Measurements from ENCODE around the gene WWTR1. TPM values are rescaled to one million over a fixed set of nuclear protein-coding genes. Genes with fewer than 3 reads are reported as not detected.

The WWTR1 gene
- total RNA-seq, 6 experiments from 2014 or later: 41.5 to 49.7 (median 45.5) TPM

DNA sequence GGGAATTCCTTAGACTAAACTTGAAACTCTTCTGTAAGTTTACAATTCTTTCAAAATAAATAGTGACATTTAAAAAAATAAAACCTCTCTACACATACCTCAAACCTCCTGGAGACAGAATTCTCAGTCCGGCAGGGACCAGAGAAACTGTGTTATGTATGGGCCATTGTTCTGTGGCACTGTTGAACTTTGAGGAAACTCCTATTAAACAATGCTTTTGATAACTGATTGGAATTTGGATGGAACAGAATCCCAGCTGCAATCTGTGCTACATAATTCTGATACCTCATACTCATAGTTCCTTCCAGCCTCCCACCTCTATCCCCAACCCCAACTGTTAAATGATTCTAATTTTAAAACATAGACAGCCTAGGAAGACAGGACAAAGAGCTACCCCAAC, 98.3 kb downstream of the WWTR1 start:
- TF ChIP-seq, protein P1, sequence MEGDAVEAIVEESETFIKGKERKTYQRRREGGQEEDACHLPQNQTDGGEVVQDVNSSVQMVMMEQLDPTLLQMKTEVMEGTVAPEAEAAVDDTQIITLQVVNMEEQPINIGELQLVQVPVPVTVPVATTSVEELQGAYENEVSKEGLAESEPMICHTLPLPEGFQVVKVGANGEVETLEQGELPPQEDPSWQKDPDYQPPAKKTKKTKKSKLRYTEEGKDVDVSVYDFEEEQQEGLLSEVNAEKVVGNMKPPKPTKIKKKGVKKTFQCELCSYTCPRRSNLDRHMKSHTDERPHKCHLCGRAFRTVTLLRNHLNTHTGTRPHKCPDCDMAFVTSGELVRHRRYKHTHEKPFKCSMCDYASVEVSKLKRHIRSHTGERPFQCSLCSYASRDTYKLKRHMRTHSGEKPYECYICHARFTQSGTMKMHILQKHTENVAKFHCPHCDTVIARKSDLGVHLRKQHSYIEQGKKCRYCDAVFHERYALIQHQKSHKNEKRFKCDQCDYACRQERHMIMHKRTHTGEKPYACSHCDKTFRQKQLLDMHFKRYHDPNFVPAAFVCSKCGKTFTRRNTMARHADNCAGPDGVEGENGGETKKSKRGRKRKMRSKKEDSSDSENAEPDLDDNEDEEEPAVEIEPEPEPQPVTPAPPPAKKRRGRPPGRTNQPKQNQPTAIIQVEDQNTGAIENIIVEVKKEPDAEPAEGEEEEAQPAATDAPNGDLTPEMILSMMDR (IDR thresholded peaks at IDR 0.05): no peak
- H3K4me3 Mint-ChIP-seq: no peak overlapping the region
- no peaks in the 10 kb centered on the region for H3K27me3 Mint-ChIP-seq (ENCODE audit: insufficient read depth)
- no peak for DNase-seq
- no peaks in the 10 kb centered on the region for H3K9me3 Mint-ChIP-seq
- H3K27ac Mint-ChIP-seq: no peak overlapping the region
- H3K36me3 Mint-ChIP-seq (ENCODE audit: low read depth): peaks cover 13% of the 10 kb centered on the region
- peaks cover 43% of the 10 kb centered on the region for H3K4me1 Mint-ChIP-seq (ENCODE audit: low read depth)

DNA sequence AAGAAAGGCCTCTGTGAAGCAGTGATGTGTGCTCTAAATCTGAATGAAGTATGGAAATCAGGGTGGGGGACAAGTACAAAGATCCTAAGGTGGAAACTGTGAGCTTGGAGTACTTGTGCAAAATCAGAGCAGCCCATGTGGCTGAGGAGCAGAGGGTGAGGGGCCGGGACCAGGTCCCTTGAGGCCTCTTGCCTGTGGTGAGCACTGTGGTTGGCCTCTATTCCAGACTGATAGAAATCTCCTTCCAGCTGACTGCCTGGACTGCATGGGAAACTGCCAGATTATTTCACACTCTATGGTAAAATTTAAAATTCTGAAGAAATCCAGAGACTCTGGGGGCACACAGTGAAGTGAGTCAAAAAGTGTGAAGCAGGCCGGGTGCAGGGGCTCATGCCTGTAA, 101.9 kb downstream of the WWTR1 start:
- H3K27ac Mint-ChIP-seq: peak overlapping the region; percentile 91
- H3K4me1 Mint-ChIP-seq (ENCODE audit: low read depth): peaks cover 50% of the 10 kb centered on the region
- DNase-seq: peak; percentile 40
- no peaks in the 10 kb centered on the region for H3K9me3 Mint-ChIP-seq
- H3K27me3 Mint-ChIP-seq (ENCODE audit: insufficient read depth): peaks cover 1% of the 10 kb centered on the region; the same call in 1 of the 2 replicates
- peak overlapping the region; percentile 77; the same call in 1 of the 2 replicates for H3K4me3 Mint-ChIP-seq
- H3K36me3 Mint-ChIP-seq (ENCODE audit: low read depth): no peaks in the 10 kb centered on the region
- TF ChIP-seq, protein P1 (IDR thresholded peaks at IDR 0.05): no peak

DNA sequence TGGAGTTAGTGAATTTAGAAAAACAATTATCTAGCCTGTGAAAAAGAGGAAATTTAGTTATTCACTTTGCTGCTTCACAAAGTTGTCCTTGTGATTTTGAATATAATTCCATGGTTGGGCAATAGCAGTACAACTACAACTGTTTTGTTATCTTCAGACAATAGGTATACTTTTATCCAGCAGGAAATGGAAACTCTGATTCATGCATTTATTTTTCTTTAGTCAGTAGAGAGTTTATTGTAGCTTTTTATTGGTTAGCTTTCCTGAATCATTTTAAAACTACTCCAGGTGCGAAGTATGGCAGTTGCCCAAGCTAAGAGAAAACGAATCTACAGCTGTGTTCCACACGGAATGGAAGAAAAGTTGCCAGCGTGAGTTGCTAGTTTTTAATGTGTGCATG, 103.0 kb downstream of the WWTR1 start:
- H3K27me3 Mint-ChIP-seq (ENCODE audit: insufficient read depth): peaks cover 1% of the 10 kb centered on the region; the same call in 1 of the 2 replicates
- peaks cover 44% of the 10 kb centered on the region for H3K4me1 Mint-ChIP-seq (ENCODE audit: low read depth)
- TF ChIP-seq, protein P1 (IDR thresholded peaks at IDR 0.05): no peak
- peak overlapping the region; percentile 77 for H3K4me3 Mint-ChIP-seq
- peak; percentile 83 for DNase-seq
- H3K36me3 Mint-ChIP-seq (ENCODE audit: low read depth): no peaks in the 10 kb centered on the region
- peak overlapping the region; percentile 91 for H3K27ac Mint-ChIP-seq
- no peaks in the 10 kb centered on the region for H3K9me3 Mint-ChIP-seq

DNA sequence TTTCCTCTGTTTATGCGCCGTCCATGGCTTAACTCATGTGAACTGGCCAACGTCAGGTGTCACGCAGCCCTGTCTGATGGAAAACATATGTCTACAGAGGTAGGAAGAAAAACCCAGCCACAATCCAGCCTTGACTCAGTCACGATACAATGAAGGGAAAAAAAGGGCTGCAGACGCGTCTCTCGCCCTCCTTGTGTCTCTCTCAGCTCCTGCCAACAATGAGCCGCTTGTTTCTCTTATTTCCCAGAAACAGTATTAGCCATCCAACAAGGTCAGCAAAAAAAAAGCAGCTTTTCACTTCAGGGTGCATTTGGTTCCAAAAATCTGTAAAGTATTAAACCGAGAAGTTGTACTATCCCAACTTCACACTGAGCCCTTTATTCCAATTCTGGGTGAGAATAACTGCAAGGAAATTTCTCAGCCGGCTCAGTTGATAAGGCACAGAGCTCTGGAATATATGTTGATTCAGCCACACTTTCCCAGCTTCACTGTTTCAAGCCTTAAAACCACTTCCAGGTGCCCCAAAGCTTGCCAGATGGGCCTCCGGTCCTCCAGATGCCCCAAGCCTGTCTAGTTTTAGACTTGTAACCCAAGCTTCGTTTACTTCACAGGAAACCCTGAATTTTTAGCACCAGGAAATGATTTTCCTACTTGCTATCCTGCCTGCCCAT, 103.9 kb downstream of the WWTR1 start:
- Mint-ChIP-seq H3K9me3 (no peaks in the 10 kb centered on the region), H3K4me1 (ENCODE audit: low read depth) (peaks cover 50% of the 10 kb centered on the region), H3K27me3 (ENCODE audit: insufficient read depth) (peaks cover 1% of the 10 kb centered on the region; the same call in 1 of the 2 replicates), H3K36me3 (ENCODE audit: low read depth) (peaks cover 6% of the 10 kb centered on the region), H3K27ac (peak overlapping the region; percentile 91), H3K4me3 (peak overlapping the region; percentile 77)
- TF ChIP-seq, protein P1 (IDR thresholded peaks at IDR 0.05): no peak
- peak; percentile 55 for DNase-seq

DNA sequence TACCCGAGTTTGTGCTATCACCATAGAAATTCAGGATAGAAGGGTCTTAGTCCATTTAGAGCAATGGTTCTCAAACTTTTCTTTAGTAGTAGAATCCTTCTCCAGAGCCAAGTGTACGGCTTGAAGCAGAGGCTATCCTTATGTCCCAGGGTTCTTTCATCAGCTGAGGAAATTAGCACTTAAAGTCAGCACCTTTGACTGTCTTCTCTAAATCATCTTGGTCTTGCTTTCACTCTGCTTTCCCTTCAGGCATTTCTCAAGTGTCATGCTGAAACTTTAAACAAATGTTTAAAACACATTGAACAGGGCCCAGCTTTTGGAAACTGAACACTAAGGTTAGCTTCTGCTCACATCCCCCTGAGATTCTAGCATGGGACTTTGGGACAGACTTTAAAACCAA, 105.1 kb downstream of the WWTR1 start:
- Mint-ChIP-seq H3K36me3 (ENCODE audit: low read depth) (peaks cover 13% of the 10 kb centered on the region), H3K27ac (peak overlapping the region; percentile 91)
- DNase-seq: no peak

More for the DNA sequence above, 105.1 kb downstream of the WWTR1 start:
- TF ChIP-seq, protein P1 (IDR thresholded peaks at IDR 0.05): no peak
- H3K4me1 Mint-ChIP-seq (ENCODE audit: low read depth): peaks cover 62% of the 10 kb centered on the region
- no peaks in the 10 kb centered on the region for H3K9me3 Mint-ChIP-seq
- H3K27me3 Mint-ChIP-seq (ENCODE audit: insufficient read depth): peaks cover 1% of the 10 kb centered on the region; the same call in 1 of the 2 replicates
- no peak overlapping the region for H3K4me3 Mint-ChIP-seq
